AG04449 (cell line): ENCODE data around the gene TPO.

Experiments used
- CTCF ChIA-PET: fragments of 350-600 bp; formaldehyde crosslinking; extraction: SDS; loops from one replicate; lab custom pipeline; 2021; ENCODE audit warnings: antibody characterized with exemption; lab: Yijun Ruan, JAX
- POLR2A ChIA-PET: fragments of 400-600, 350-600 bp; formaldehyde crosslinking; extraction: SDS; loops from one replicate; lab custom pipeline; 2020; ENCODE audit warnings: antibody characterized with exemption, inconsistent platforms; lab: Yijun Ruan, JAX
- DNase-seq: peaks from one replicate; pipeline ENCODE4 v3.0.0-alpha.2; 2010; ENCODE audit warnings: low read depth, low spot score
- H3K4me3 ChIP-seq: 2 replicates; pipeline ENCODE4 v1.5.1; 2011; ENCODE audit warnings: low read depth, mild to moderate bottlenecking, control low read depth, low read length
- TF ChIP-seq, protein P1 (sequence below): IDR thresholded peaks from one replicate; pipeline ENCODE4 v1.5.1; 2011; ENCODE audit warnings: mild to moderate bottlenecking, moderate library complexity, low read length, control low read depth, inconsistent platforms; ENCODE audit not compliant: insufficient read depth; ENCODE audit errors: missing control alignments

TPO gene

DNA sequence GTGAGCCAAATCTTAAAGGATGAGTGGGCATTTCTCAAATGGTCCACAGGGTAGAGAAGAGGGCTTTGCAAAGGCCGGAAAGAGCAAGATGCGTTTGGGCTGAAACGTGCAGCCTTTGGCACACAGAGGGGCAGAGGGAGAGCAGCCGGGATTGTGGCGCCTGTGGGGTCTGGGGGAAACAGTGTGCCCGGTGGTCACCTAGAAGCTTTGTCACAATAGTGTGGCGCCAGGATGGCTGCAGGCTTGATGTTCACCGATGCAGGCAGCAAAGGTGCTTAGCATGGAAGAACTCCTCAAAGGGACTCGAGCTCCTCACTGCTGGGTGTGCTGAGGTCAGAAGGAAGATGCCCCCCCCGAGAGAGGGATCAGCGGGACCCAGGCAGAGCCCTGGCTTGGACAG is 23.8 kb downstream of the TPO start:
- no peak for DNase-seq
- TF ChIP-seq, protein P1, sequence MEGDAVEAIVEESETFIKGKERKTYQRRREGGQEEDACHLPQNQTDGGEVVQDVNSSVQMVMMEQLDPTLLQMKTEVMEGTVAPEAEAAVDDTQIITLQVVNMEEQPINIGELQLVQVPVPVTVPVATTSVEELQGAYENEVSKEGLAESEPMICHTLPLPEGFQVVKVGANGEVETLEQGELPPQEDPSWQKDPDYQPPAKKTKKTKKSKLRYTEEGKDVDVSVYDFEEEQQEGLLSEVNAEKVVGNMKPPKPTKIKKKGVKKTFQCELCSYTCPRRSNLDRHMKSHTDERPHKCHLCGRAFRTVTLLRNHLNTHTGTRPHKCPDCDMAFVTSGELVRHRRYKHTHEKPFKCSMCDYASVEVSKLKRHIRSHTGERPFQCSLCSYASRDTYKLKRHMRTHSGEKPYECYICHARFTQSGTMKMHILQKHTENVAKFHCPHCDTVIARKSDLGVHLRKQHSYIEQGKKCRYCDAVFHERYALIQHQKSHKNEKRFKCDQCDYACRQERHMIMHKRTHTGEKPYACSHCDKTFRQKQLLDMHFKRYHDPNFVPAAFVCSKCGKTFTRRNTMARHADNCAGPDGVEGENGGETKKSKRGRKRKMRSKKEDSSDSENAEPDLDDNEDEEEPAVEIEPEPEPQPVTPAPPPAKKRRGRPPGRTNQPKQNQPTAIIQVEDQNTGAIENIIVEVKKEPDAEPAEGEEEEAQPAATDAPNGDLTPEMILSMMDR: no peak
- CTCF ChIA-PET: no interaction called here
- no peak overlapping the region for H3K4me3 ChIP-seq
- POLR2A ChIA-PET: no interaction called here

DNA sequence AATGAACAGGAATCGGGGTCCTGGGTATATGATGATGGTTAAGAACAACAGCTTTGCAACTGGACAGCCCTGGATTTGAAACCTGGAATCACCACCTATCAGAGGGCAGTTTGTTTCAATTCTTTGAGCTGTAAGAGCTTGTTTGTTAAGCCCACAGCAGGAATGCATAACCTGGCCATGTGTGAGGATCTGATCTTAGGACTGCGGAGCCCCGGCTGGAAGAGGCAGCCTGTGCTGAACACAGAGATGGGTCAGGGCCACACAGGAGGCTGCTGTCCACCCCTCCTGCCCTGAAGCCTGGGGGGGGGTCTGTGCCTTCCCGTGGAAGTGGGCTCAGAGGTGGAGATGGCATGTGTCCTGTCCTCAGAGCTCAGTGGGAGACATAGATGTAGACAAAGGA is 24.3 kb downstream of the TPO start:
- CTCF ChIA-PET: no interaction called here
- DNase-seq: no peak
- TF ChIP-seq, protein P1: no peak
- POLR2A ChIA-PET: no interaction called here
- H3K4me3 ChIP-seq: no peak overlapping the region

GRCh38 chr2:1438972-1439371 is 25.7 kb downstream of the TPO start:
- H3K4me3 ChIP-seq: no peak overlapping the region
- TF ChIP-seq, protein P1: no peak
- ChIA-PET POLR2A (no interaction called here), CTCF (no interaction called here)
- DNase-seq: no peak

DNA sequence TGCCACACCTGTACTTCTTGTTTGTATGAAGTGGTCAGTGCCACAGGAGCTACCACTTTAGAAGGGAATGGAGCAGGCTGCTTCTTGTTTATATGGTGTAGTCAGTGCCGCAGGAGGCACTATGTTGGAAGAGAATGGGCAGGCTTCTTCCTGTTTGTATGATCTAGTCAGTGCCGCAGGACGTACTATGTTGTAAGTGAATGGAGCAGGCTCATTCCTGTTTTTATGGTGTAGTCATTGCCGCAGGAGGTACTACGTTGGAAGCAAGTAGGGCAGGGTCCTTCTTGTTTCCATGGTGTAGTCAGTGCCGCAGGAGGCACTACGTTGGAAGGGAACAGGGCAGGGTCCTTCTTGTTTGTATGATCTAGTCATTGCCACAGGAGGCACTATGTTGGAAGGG is 27.3 kb downstream of the TPO start:
- ChIA-PET CTCF (no interaction called here), POLR2A (no interaction called here)
- DNase-seq: no peak
- H3K4me3 ChIP-seq: no peak overlapping the region
- TF ChIP-seq, protein P1: no peak

GRCh38 chr2:1446301-1446700 is 33.0 kb downstream of the TPO start:
- TF ChIP-seq, protein P1: no peak
- no peak for DNase-seq
- CTCF ChIA-PET: no interaction called here
- POLR2A ChIA-PET: no interaction called here
- no peak overlapping the region for H3K4me3 ChIP-seq

- no peak overlapping the region for H3K4me3 ChIP-seq
- CTCF ChIA-PET: no interaction called here
- TF ChIP-seq, protein P1: no peak
- POLR2A ChIA-PET: no interaction called here
- no peak for DNase-seq
Observed at GRCh38 chr2:1448009-1448408, 34.7 kb downstream of the TPO start.

DNA sequence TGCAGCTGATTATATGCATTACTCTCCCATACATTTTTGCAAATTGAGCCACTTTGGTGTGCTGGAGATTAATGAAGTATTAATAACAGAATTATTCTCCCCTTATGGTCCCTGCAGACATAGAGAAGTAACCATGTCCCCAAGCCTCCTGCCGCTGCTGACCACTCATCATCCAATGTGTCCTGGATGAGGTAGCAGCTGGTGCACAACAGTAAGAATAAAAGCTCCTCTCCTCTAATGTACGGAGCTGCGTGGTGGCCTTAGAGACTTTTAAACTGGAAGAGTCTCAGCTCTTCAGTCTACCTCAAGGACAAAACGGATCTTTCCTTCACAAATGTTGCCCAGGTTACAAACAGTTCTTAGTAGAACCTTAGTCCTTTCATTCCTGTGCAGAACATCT is 37.7 kb downstream of the TPO start:
- ChIA-PET POLR2A (no interaction called here), CTCF (no interaction called here)
- no peak for DNase-seq
- no peak overlapping the region for H3K4me3 ChIP-seq
- TF ChIP-seq, protein P1: no peak
